Thoracic aorta endothelial cell (primary cell): ENCODE data around the gene IGIP. TPM values are rescaled to one million over a fixed set of nuclear protein-coding genes. Genes with fewer than 3 reads are reported as not detected.

ENCODE experiments used
- total RNA-seq: library from RNA; depleted of rRNA; stranded (reverse); fragments of >200 nt; gene quantifications from 2 replicates; pipeline ENCODE4 v1.2.3, GENCODE V29; 2012

IGIP gene
- total RNA-seq = 5.5 and 6.3 TPM in 2 replicates

GRCh38 chr5:140125637-140126036 lies at the start of gene IGIP:
Gene IGIP, plus strand, starts transcription at chr5:140125937. Its CDS starts 2,540 bp downstream, at chr5:140128477.

GRCh38 chr5:140113699-140114263 lies 12.0 kb upstream of the IGIP start, which contains the start of gene PURA:
Gene PURA, plus strand, starts transcription at chr5:140114109. Its CDS starts 73 bp downstream, at chr5:140114182.

GRCh38 chr5:140174465-140175366 lies 49.0 kb downstream of the IGIP start, which contains the start of gene CYSTM1:
Gene CYSTM1, plus strand, starts transcription at chr5:140175188. Its CDS starts 19,278 bp downstream, at chr5:140194466.

Other genes starting within 250 kb of the IGIP start
- 0.27 and 0.93 TPM in 2 replicates for gene NRG2, start 82.6 kb upstream of the IGIP start, total RNA-seq
- 19.4 and 20.3 TPM in 2 replicates for gene PURA, start 11.8 kb upstream of the IGIP start, total RNA-seq
- 20.6 and 25.1 TPM in 2 replicates for gene CYSTM1, start 49.3 kb downstream of the IGIP start, total RNA-seq
- 141 and 146 TPM in 2 replicates for gene PFDN1, start 177.2 kb downstream of the IGIP start, total RNA-seq
- gene HBEGF, start 220.7 kb downstream of the IGIP start, total RNA-seq = 27.0 and 27.8 TPM in 2 replicates
- not detected in 2 replicates for gene SLC4A9, start 234.3 kb downstream of the IGIP start, total RNA-seq